ENCODE data around the gene MAP7. TPM values are rescaled to one million over a fixed set of nuclear protein-coding genes. Genes with fewer than 3 reads are reported as not detected.
"Not testable (repeated sequence)": the region's sequence is repeated elsewhere in the genome, so short reads cannot be mapped to it uniquely, and the experiment has no call there.

Gene MAP7
- total RNA-seq, 5 donors from 2014 or later (not counting 1 experiment from before 2014, with no cell fraction given) = 0.33 to 0.73 (median 0.57) TPM

DNA sequence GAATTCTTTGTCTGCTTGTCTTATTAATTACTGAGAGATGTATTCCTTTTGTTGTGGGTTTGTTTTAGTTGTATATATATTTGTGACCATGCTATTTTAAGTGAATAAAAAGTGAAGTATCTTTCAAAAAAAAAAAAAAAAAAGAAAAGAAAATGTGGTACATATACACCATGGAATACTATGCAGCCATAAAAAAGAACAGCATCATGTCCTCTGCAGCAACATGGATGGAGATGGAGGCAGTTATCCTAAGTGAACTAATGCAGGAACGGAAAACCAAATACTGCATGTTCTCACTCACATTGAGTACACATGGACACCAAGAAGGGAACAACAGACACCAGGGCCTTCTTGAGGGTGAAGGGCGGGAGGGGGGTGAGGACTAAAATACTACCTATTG is 67.2 kb downstream of the MAP7 start:
- H3K4me1 ChIP-seq (ENCODE audit: control insufficient read depth in 1 of 2, extremely low read depth in 1 of 2, insufficient read depth in 2 of 2, low read length in 2 of 2); H3K36me3 Mint-ChIP-seq; H3K27me3 ChIP-seq (replicated peaks in 1 of 2; ENCODE audit: control insufficient read depth in 2 of 2, extremely low read depth in 1 of 2, insufficient read depth in 2 of 2, low read length in 1 of 2); ATAC-seq (replicated peaks in 1 of 4); H3K9me3 ChIP-seq; DNase-seq; H3K4me1 Mint-ChIP-seq; CTCF ChIA-PET; H3K36me3 ChIP-seq (ENCODE audit: control insufficient read depth in 2 of 2, extremely low read depth in 1 of 2, insufficient read depth in 1 of 2, low read length in 1 of 2); POLR2A ChIA-PET; H3K27ac ChIP-seq (ENCODE audit: low read length); H3K9me3 Mint-ChIP-seq; H3K4me3 ChIP-seq (ENCODE audit: control insufficient read depth in 1 of 2, extremely low read depth in 1 of 2, low read length in 1 of 2); H3K27ac Mint-ChIP-seq; H3K4me3 Mint-ChIP-seq: not testable (repeated sequence)
- no CpG with 5 or more reads among the region's 2 CpGs for WGBS (ENCODE audit: insufficient coverage)
- peaks cover 0 to 12% of the 10 kb centered on the region in 2 donors for H3K27me3 Mint-ChIP-seq

DNA sequence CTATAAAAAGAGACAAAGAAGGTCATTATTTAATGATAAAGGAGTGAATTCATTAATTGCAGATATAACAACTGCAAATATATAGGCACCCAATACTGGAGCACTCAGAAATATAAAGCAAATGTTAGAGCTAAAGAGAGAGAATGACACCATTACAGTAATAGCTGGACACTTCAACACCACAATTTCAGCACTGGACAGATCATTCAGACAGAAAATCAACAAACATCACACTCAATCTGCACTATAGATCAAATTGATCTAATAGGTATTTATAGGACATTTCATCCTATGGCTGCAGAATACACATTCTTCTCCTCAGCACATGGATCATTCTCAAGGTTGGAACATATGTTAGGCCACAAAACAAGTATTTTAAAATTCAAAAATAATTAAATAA is 72.7 kb downstream of the MAP7 start:
- Histone ChIP-seq H3K36me3 (ENCODE audit: control insufficient read depth in 2 of 2, extremely low read depth in 1 of 2, insufficient read depth in 1 of 2, low read length in 1 of 2) (no peaks in the 10 kb centered on the region), H3K27ac (ENCODE audit: low read length) (no peak overlapping the region), H3K4me3 (ENCODE audit: control insufficient read depth in 1 of 2, extremely low read depth in 1 of 2, low read length in 1 of 2) (no peak overlapping the region), H3K27me3 (replicated peaks in 1 of 2; ENCODE audit: control insufficient read depth in 2 of 2, extremely low read depth in 1 of 2, insufficient read depth in 2 of 2, low read length in 1 of 2) (peaks cover 0 to 4% of the 10 kb centered on the region in 2 experiments), H3K4me1 (ENCODE audit: control insufficient read depth in 1 of 2, extremely low read depth in 1 of 2, insufficient read depth in 2 of 2, low read length in 2 of 2) (no peaks in the 10 kb centered on the region), H3K9me3 (no peaks in the 10 kb centered on the region)
- ATAC-seq (replicated peaks in 1 of 4) (no peak), DNase-seq (no peak)
- ChIA-PET POLR2A (no interaction called here), CTCF (no interaction called here)
- H3K36me3 Mint-ChIP-seq = no peaks in the 10 kb centered on the region
- H3K4me1 Mint-ChIP-seq = no peaks in the 10 kb centered on the region
- no peak overlapping the region for H3K4me3 Mint-ChIP-seq
- no peak overlapping the region for H3K27ac Mint-ChIP-seq
- peaks cover 12 to 20% of the 10 kb centered on the region in 2 donors for H3K27me3 Mint-ChIP-seq
- no peaks in the 10 kb centered on the region for H3K9me3 Mint-ChIP-seq

GRCh38 chr6:136475686-136476085 is 74.5 kb downstream of the MAP7 start:
- POLR2A ChIA-PET = no interaction called here
- H3K36me3 ChIP-seq (ENCODE audit: control insufficient read depth in 2 of 2, extremely low read depth in 1 of 2, insufficient read depth in 1 of 2, low read length in 1 of 2) = no peaks in the 10 kb centered on the region
- DNase-seq (no peak), ATAC-seq (replicated peaks in 1 of 4) (no peak)
- no peak overlapping the region for H3K27ac Mint-ChIP-seq
- peaks cover 0 to 4% (median 3%) of the 10 kb centered on the region in 3 donors for H3K4me1 Mint-ChIP-seq
- H3K9me3 Mint-ChIP-seq = no peaks in the 10 kb centered on the region
- H3K4me3 Mint-ChIP-seq = no peak overlapping the region
- no peaks in the 10 kb centered on the region for H3K36me3 Mint-ChIP-seq
- H3K4me3 ChIP-seq (ENCODE audit: control insufficient read depth in 1 of 2, extremely low read depth in 1 of 2, low read length in 1 of 2) = no peak overlapping the region
- H3K4me1 ChIP-seq (ENCODE audit: control insufficient read depth in 1 of 2, extremely low read depth in 1 of 2, insufficient read depth in 2 of 2, low read length in 2 of 2) = no peaks in the 10 kb centered on the region
- 50% methylated on average over 2 of the region's 4 CpGs for WGBS (ENCODE audit: insufficient coverage)
- CTCF ChIA-PET = no interaction called here
- no peak overlapping the region for H3K27ac ChIP-seq (ENCODE audit: low read length)
- H3K27me3 Mint-ChIP-seq = peaks cover 12 to 20% of the 10 kb centered on the region in 2 donors
- H3K27me3 ChIP-seq (replicated peaks in 1 of 2; ENCODE audit: control insufficient read depth in 2 of 2, extremely low read depth in 1 of 2, insufficient read depth in 2 of 2, low read length in 1 of 2) = peaks cover 0 to 4% of the 10 kb centered on the region in 2 experiments
- H3K9me3 ChIP-seq = no peaks in the 10 kb centered on the region

- H3K4me1 ChIP-seq (ENCODE audit: control insufficient read depth in 1 of 2, extremely low read depth in 1 of 2, insufficient read depth in 2 of 2, low read length in 2 of 2) = no peaks in the 10 kb centered on the region
- Mint-ChIP-seq H3K9me3 (no peaks in the 10 kb centered on the region), H3K4me1 (peaks cover 0 to 7% (median 3%) of the 10 kb centered on the region in 3 donors), H3K27ac (no peak overlapping the region), H3K4me3 (no peak overlapping the region), H3K27me3 (peaks cover 12% of the 10 kb centered on the region in 2 donors), H3K36me3 (no peaks in the 10 kb centered on the region)
- no peaks in the 10 kb centered on the region for H3K36me3 ChIP-seq (ENCODE audit: control insufficient read depth in 2 of 2, extremely low read depth in 1 of 2, insufficient read depth in 1 of 2, low read length in 1 of 2)
- H3K4me3 ChIP-seq (ENCODE audit: control insufficient read depth in 1 of 2, extremely low read depth in 1 of 2, low read length in 1 of 2) = no peak overlapping the region
- no peaks in the 10 kb centered on the region for H3K9me3 ChIP-seq
- ChIA-PET CTCF (no interaction called here), POLR2A (no interaction called here)
- 74% methylated on average over 4 of the region's 6 CpGs for WGBS (ENCODE audit: insufficient coverage)
- ATAC-seq (replicated peaks in 1 of 4) (no peak), DNase-seq (no peak)
- no peak overlapping the region for H3K27ac ChIP-seq (ENCODE audit: low read length)
- H3K27me3 ChIP-seq (replicated peaks in 1 of 2; ENCODE audit: control insufficient read depth in 2 of 2, extremely low read depth in 1 of 2, insufficient read depth in 2 of 2, low read length in 1 of 2) = peaks cover 0 to 6% of the 10 kb centered on the region in 2 experiments
Measured at GRCh38 chr6:136474241-136474640, 76.0 kb downstream of the MAP7 start.

- Histone ChIP-seq H3K4me1 (ENCODE audit: control insufficient read depth in 1 of 2, extremely low read depth in 1 of 2, insufficient read depth in 2 of 2, low read length in 2 of 2) (no peaks in the 10 kb centered on the region), H3K27me3 (replicated peaks in 1 of 2; ENCODE audit: control insufficient read depth in 2 of 2, extremely low read depth in 1 of 2, insufficient read depth in 2 of 2, low read length in 1 of 2) (peaks cover 0 to 6% of the 10 kb centered on the region in 2 experiments), H3K4me3 (ENCODE audit: control insufficient read depth in 1 of 2, extremely low read depth in 1 of 2, low read length in 1 of 2) (no peak overlapping the region), H3K36me3 (ENCODE audit: control insufficient read depth in 2 of 2, extremely low read depth in 1 of 2, insufficient read depth in 1 of 2, low read length in 1 of 2) (no peaks in the 10 kb centered on the region), H3K27ac (ENCODE audit: low read length) (no peak overlapping the region), H3K9me3 (no peaks in the 10 kb centered on the region)
- no peak overlapping the region for H3K27ac Mint-ChIP-seq
- no CpG with 5 or more reads among the region's 1 CpG for WGBS (ENCODE audit: insufficient coverage)
- no peak overlapping the region for H3K4me3 Mint-ChIP-seq
- ATAC-seq (replicated peaks in 1 of 4) = no peak
- DNase-seq = no peak
- ChIA-PET CTCF (no interaction called here), POLR2A (interaction anchor here in 1 of 2 donors (0.5 kb wide), 1 partner anchor 113 kb away, joined by 3 read pairs; no protein-coding TSS in a partner anchor)
- peaks cover 0 to 8% (median 3%) of the 10 kb centered on the region in 3 donors for H3K4me1 Mint-ChIP-seq
- H3K36me3 Mint-ChIP-seq = no peaks in the 10 kb centered on the region
- no peaks in the 10 kb centered on the region for H3K9me3 Mint-ChIP-seq
- H3K27me3 Mint-ChIP-seq = peaks cover 3 to 12% of the 10 kb centered on the region in 2 donors
Measured at GRCh38 chr6:136471922-136472321, 78.3 kb downstream of the MAP7 start.

DNA sequence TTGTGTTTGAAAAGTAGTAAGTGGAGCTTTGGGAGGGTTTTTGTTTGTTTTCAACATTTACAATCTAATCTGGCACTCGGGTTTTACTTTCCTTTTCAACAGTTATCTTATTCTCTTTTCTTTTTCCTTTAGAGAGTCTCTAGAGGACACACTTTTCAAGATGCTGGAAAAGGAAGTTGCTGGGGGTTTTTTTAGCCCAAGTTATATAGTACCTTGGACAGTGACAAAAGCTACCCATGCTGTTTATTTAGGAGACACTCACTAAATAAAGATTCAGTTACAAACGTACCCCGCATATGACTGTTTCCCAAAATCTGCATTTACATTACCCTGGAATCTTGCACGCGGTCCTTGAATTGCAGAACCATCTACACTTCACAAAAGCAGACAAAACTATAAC is 78.8 kb downstream of the MAP7 start:
- no peak overlapping the region for H3K4me3 ChIP-seq (ENCODE audit: control insufficient read depth in 1 of 2, extremely low read depth in 1 of 2, low read length in 1 of 2)
- ChIA-PET CTCF (no interaction called here), POLR2A (interaction anchor here in 1 of 2 donors (0.5 kb wide), 1 partner anchor 113 kb away, joined by 3 read pairs; no protein-coding TSS in a partner anchor)
- Mint-ChIP-seq H3K4me3 (no peak overlapping the region), H3K27me3 (peaks cover 5 to 12% of the 10 kb centered on the region in 2 donors), H3K4me1 (peaks cover 0 to 8% (median 3%) of the 10 kb centered on the region in 3 donors), H3K27ac (no peak overlapping the region), H3K36me3 (no peaks in the 10 kb centered on the region), H3K9me3 (no peaks in the 10 kb centered on the region)
- peaks cover 0 to 6% of the 10 kb centered on the region in 2 experiments for H3K27me3 ChIP-seq (replicated peaks in 1 of 2; ENCODE audit: control insufficient read depth in 2 of 2, extremely low read depth in 1 of 2, insufficient read depth in 2 of 2, low read length in 1 of 2)
- DNase-seq = no peak
- no peaks in the 10 kb centered on the region for H3K36me3 ChIP-seq (ENCODE audit: control insufficient read depth in 2 of 2, extremely low read depth in 1 of 2, insufficient read depth in 1 of 2, low read length in 1 of 2)
- H3K9me3 ChIP-seq = no peaks in the 10 kb centered on the region
- no peak overlapping the region for H3K27ac ChIP-seq (ENCODE audit: low read length)
- no peaks in the 10 kb centered on the region for H3K4me1 ChIP-seq (ENCODE audit: control insufficient read depth in 1 of 2, extremely low read depth in 1 of 2, insufficient read depth in 2 of 2, low read length in 2 of 2)
- no CpG with 5 or more reads among the region's 5 CpGs for WGBS (ENCODE audit: insufficient coverage)
- ATAC-seq (replicated peaks in 1 of 4) = no peak

DNA sequence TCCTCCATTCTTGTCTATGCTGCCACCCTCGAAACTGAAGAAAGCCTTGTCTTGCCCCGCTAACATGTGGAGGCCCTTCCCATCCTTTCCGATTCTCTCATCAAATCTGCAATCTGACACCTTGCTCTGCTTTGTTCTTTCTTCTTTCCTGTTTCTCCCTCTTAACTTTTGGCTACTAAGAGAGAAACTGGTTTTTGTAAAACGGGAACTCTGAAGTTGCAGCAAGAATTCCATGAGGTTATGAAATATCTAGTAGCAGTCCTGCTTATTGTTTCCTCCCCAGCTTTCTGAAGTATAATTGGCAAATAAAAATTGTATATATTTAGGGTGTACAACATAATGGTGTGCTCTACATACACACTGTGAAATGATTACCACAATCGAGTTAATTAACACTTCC is 80.2 kb downstream of the MAP7 start:
- Mint-ChIP-seq H3K27ac (no peak overlapping the region), H3K4me3 (no peak overlapping the region), H3K4me1 (peaks cover 0 to 8% (median 3%) of the 10 kb centered on the region in 3 donors), H3K36me3 (no peaks in the 10 kb centered on the region), H3K9me3 (no peaks in the 10 kb centered on the region), H3K27me3 (peaks cover 5 to 12% of the 10 kb centered on the region in 2 donors)
- ATAC-seq (replicated peaks in 1 of 4) = no peak
- H3K27me3 ChIP-seq (replicated peaks in 1 of 2; ENCODE audit: control insufficient read depth in 2 of 2, extremely low read depth in 1 of 2, insufficient read depth in 2 of 2, low read length in 1 of 2) = peaks cover 0 to 4% of the 10 kb centered on the region in 2 experiments
- no peak overlapping the region for H3K27ac ChIP-seq (ENCODE audit: low read length)
- no peaks in the 10 kb centered on the region for H3K36me3 ChIP-seq (ENCODE audit: control insufficient read depth in 2 of 2, extremely low read depth in 1 of 2, insufficient read depth in 1 of 2, low read length in 1 of 2)
- 95% methylated on average over 3 of the region's 5 CpGs for WGBS (ENCODE audit: insufficient coverage)
- no peaks in the 10 kb centered on the region for H3K4me1 ChIP-seq (ENCODE audit: control insufficient read depth in 1 of 2, extremely low read depth in 1 of 2, insufficient read depth in 2 of 2, low read length in 2 of 2)
- H3K4me3 ChIP-seq (ENCODE audit: control insufficient read depth in 1 of 2, extremely low read depth in 1 of 2, low read length in 1 of 2) = no peak overlapping the region
- ChIA-PET CTCF (no interaction called here), POLR2A (no interaction called here)
- H3K9me3 ChIP-seq = no peaks in the 10 kb centered on the region
- DNase-seq = no peak

All from T-cell (primary cell).